WTC11 (cell line): ENCODE data around the gene SLC1A7. TPM values are rescaled to one million over a fixed set of nuclear protein-coding genes. Genes with fewer than 3 reads are reported as not detected.

Experiments used
- ATAC-seq: fragments of 200-7000 bp; cut with Tn5 transposase; 2 replicates; pipeline ENCODE4 v1.10.0; 2021; ENCODE audit warnings: mild to moderate bottlenecking, moderate library complexity
- CTCF ChIA-PET: fragments of 300-600 bp; sonication (Branson Sonifier 250); formaldehyde crosslinking; loops from one replicate; lab custom pipeline; 2021; ENCODE audit warnings: antibody characterized with exemption; lab: Charles Lee
- POLR2A ChIA-PET: fragments of 350-600 bp; sonication (Branson Sonifier 250); formaldehyde crosslinking; loops from one replicate; lab custom pipeline; 2021; ENCODE audit warnings: antibody characterized with exemption; lab: Charles Lee
- DNase-seq: peaks from one replicate; pipeline ENCODE4 v3.0.0; 2021; ENCODE audit warnings: low spot score
- H3K27ac Mint-ChIP-seq: 2 replicates; pipeline ENCODE4 v1.8.0; 2021; ENCODE audit warnings: mixed read lengths
- H3K27me3 Mint-ChIP-seq: 2 replicates; pipeline ENCODE4 v1.8.0; 2021; ENCODE audit warnings: low read depth, mild to moderate bottlenecking, moderate library complexity, mixed read lengths
- H3K36me3 Mint-ChIP-seq: 2 replicates; pipeline ENCODE4 v1.8.0; 2021; ENCODE audit warnings: mixed read lengths
- H3K4me1 Mint-ChIP-seq: 2 replicates; pipeline ENCODE4 v1.8.0; 2022; ENCODE audit warnings: mixed read lengths
- H3K4me3 Mint-ChIP-seq: 2 replicates; pipeline ENCODE4 v1.8.0; 2021; ENCODE audit warnings: mild to moderate bottlenecking, moderate library complexity, mixed read lengths
- H3K9me3 Mint-ChIP-seq: 2 replicates; pipeline ENCODE4 v1.8.0; 2021; ENCODE audit warnings: mixed read lengths
- ELF4 ChIP-seq: sonication (generic); formaldehyde crosslinking; IDR thresholded peaks from 2 replicates; pipeline ENCODE4 v1.8.1; 2022; ENCODE audit warnings: low read depth, mild to moderate bottlenecking, moderate library complexity, missing genetic modification reagents
- FOXK1 ChIP-seq: sonication (generic); formaldehyde crosslinking; IDR thresholded peaks from 2 replicates; pipeline ENCODE4 v1.8.0; 2022; ENCODE audit warnings: mild to moderate bottlenecking, moderate library complexity, missing genetic modification reagents
- GABPB1 ChIP-seq: sonication (generic); formaldehyde crosslinking; IDR thresholded peaks from 2 replicates; pipeline ENCODE4 v1.8.1; 2023; ENCODE audit warnings: mild to moderate bottlenecking, missing genetic modification reagents
- KAT7 ChIP-seq: sonication (generic); formaldehyde crosslinking; IDR thresholded peaks from 2 replicates; pipeline ENCODE4 v1.8.1; 2023; ENCODE audit warnings: missing genetic modification reagents, mild to moderate bottlenecking, borderline replicate concordance
- NFE2L1 ChIP-seq: sonication (generic); formaldehyde crosslinking; IDR thresholded peaks from 2 replicates; pipeline ENCODE4 v1.8.1; 2023; ENCODE audit warnings: missing genetic modification reagents
- OVOL2 ChIP-seq: fragments of 250-450 bp; sonication (Bioruptor Pico); IDR thresholded peaks from 2 replicates; pipeline ENCODE4 v1.9.0; 2021; ENCODE audit warnings: mild to moderate bottlenecking, borderline replicate concordance
- RELA ChIP-seq: sonication (generic); formaldehyde crosslinking; IDR thresholded peaks from 2 replicates; pipeline ENCODE4 v1.8.1; 2022; ENCODE audit warnings: missing genetic modification reagents, mild to moderate bottlenecking, borderline replicate concordance
- TCF7 ChIP-seq: sonication (generic); formaldehyde crosslinking; IDR thresholded peaks from 2 replicates; pipeline ENCODE4 v1.8.0; 2022; ENCODE audit warnings: mild to moderate bottlenecking, low read depth, missing genetic modification reagents, moderate library complexity
- TEAD1 ChIP-seq: sonication (generic); formaldehyde crosslinking; IDR thresholded peaks from 2 replicates; pipeline ENCODE4 v1.8.0; 2022; ENCODE audit warnings: mild to moderate bottlenecking, missing genetic modification reagents
- TP53 ChIP-seq: sonication (generic); formaldehyde crosslinking; IDR thresholded peaks from 2 replicates; pipeline ENCODE4 v1.8.1; 2023; ENCODE audit warnings: mild to moderate bottlenecking, missing genetic modification reagents
- ZNF232 ChIP-seq: sonication (generic); formaldehyde crosslinking; IDR thresholded peaks from 2 replicates; pipeline ENCODE4 v1.8.0; 2022; ENCODE audit warnings: mild to moderate bottlenecking, missing genetic modification reagents
- ZNF263 ChIP-seq: sonication (generic); formaldehyde crosslinking; IDR thresholded peaks from 2 replicates; pipeline ENCODE4 v1.8.1; 2022; ENCODE audit warnings: low read depth, mild to moderate bottlenecking, moderate library complexity, missing genetic modification reagents
- ZNF671 ChIP-seq: fragments of 250-450 bp; sonication (Bioruptor Pico); IDR thresholded peaks from 2 replicates; pipeline ENCODE4 v1.8.0; 2021; ENCODE audit warnings: mild to moderate bottlenecking
- total RNA-seq: library from RNA; stranded (reverse); gene quantifications from 3 replicates; pipeline ENCODE4 v1.2.3, GENCODE V29; 2021
- TF ChIP-seq, protein P1 (sequence below): sonication (generic); formaldehyde crosslinking; IDR thresholded peaks from 2 replicates; pipeline ENCODE4 v1.8.1; 2023; ENCODE audit warnings: mild to moderate bottlenecking, missing genetic modification reagents, moderate library complexity
- TF ChIP-seq, protein P2 (sequence below): sonication (generic); formaldehyde crosslinking; IDR thresholded peaks from 2 replicates; pipeline ENCODE4 v1.8.0; 2022; ENCODE audit warnings: mild to moderate bottlenecking, missing genetic modification reagents
- TF ChIP-seq, protein P3 (sequence below): sonication (generic); formaldehyde crosslinking; IDR thresholded peaks from 2 replicates; pipeline ENCODE4 v1.8.1; 2023; ENCODE audit warnings: mild to moderate bottlenecking, missing genetic modification reagents
- TF ChIP-seq, protein P4 (sequence below): fragments of 250-450 bp; sonication (Bioruptor Pico); IDR thresholded peaks from 2 replicates; pipeline ENCODE4 v1.9.0; 2021; ENCODE audit warnings: moderate library complexity, mild to moderate bottlenecking, inconsistent platforms, borderline replicate concordance
- TF ChIP-seq, protein P5 (sequence below): fragments of 250-450 bp; sonication (Bioruptor Pico); IDR thresholded peaks from 2 replicates; pipeline ENCODE4 v2.1.2; 2022; ENCODE audit warnings: mild to moderate bottlenecking, moderate library complexity
- TF ChIP-seq, protein P6 (sequence below): sonication (generic); formaldehyde crosslinking; IDR thresholded peaks from 2 replicates; pipeline ENCODE4 v1.8.1; 2022; ENCODE audit warnings: low read depth, missing genetic modification reagents, borderline replicate concordance

The SLC1A7 gene
- total RNA-seq, 1 experiment from 2014 or later, result not detected

DNA sequence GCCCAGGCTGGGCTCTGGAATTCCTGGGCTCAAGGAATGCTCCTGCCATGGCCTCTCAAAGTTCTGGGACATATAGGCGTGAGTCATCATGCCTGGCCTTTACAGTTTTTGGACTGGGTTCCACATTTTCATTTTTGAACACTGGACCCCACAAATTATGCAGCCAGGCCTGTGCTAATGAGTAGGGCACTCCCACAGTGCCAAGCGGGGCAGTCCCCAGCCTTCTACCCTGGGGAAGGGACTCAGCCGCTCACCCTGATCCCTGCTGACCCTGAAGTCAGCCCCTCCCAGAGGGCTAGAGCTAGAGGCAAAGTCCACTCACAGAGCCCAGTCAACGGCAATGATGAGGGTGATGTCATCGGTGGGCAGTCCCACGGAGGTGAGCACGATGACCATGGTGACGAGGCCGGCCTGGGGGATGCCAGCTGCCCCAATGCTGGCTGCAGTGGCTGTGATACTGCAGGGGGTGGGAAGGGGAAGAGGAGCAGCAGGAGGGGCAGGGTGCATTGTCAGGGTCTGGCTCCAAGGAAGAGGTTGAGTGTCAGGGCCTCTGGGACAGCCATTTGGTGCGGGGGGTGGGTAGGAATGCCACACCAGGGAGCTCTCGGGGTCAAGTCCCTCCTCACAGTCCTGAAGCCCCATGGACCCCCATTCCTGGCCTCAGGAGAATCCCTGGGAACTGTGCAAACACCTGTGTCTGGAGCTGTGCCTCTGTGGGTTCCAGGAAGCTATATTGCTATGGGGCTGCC lies 52.8 kb downstream of the SLC1A7 start:
- POLR2A ChIA-PET, result no interaction called here
- H3K4me1 Mint-ChIP-seq, result no peaks in the 10 kb centered on the region
- no peak for DNase-seq
- no peaks in the 10 kb centered on the region for H3K36me3 Mint-ChIP-seq
- H3K9me3 Mint-ChIP-seq, result no peaks in the 10 kb centered on the region
- H3K27me3 Mint-ChIP-seq, result no peaks in the 10 kb centered on the region; the same call in 1 of the 2 replicates
- no peak overlapping the region for H3K27ac Mint-ChIP-seq
- no peak overlapping the region for H3K4me3 Mint-ChIP-seq
- TF ChIP-seq FOXK1 (CRISPR knock-in tag), result 0 out of 2 replicates have a peak, but pooled peaks have one; percentile 19
- peak; percentile 81 for TF ChIP-seq GABPB1 (CRISPR knock-in tag)
- TF ChIP-seq ZNF671 (CRISPR knock-in tag), result no peak
- TF ChIP-seq, all 79 proteins: peak for 2
- ATAC-seq, result no peak
- CTCF ChIA-PET, result interaction anchor here (0.9 kb wide), 1 partner anchor 71 kb away, joined by 3 read pairs; no protein-coding TSS in a partner anchor

DNA sequence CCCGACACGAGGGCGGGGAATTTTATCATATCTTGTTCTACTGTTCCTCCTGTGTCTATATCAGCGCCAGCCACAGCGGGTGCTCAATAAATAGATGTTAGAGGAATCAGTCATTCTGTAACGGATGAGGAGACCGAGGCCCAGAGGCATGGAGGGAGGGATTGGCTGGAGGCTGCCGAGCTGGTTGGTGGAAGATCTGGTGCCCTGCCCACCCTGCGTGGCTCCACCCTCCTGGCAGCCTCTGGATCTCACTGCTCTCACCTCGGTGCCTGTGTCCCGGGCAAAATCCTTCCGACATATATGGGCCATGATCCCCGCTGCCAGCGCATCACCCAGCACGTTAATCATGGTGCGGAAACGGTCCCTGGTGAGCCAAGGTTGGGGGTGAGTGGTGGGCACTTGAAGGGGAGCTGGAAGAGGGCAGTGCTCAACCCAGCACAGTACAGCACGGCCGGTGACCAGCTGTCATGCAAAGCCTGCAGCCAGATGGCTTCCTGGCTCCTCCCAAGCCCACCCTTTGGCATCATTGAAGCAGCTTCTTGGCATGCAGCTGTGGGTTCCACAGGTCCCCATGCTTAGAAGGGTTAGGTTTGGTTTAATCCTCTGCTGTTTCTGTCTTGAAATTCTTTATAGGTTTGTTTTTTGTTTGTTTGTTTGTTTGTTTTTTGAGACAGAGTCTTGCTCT lies 53.7 kb downstream of the SLC1A7 start:
- TF ChIP-seq RELA (no peak), TP53 (CRISPR knock-in tag) (no peak), NFE2L1 (CRISPR knock-in tag) (no peak), KAT7 (CRISPR knock-in tag) (no peak), TEAD1 (CRISPR knock-in tag) (no peak), ZNF263 (no peak), OVOL2 (no peak), TCF7 (CRISPR knock-in tag) (no peak), ZNF232 (CRISPR knock-in tag) (no peak), ELF4 (no peak)
- TF ChIP-seq, protein P1, sequence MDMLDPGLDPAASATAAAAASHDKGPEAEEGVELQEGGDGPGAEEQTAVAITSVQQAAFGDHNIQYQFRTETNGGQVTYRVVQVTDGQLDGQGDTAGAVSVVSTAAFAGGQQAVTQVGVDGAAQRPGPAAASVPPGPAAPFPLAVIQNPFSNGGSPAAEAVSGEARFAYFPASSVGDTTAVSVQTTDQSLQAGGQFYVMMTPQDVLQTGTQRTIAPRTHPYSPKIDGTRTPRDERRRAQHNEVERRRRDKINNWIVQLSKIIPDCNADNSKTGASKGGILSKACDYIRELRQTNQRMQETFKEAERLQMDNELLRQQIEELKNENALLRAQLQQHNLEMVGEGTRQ, result no peak
- TF ChIP-seq, protein P2, sequence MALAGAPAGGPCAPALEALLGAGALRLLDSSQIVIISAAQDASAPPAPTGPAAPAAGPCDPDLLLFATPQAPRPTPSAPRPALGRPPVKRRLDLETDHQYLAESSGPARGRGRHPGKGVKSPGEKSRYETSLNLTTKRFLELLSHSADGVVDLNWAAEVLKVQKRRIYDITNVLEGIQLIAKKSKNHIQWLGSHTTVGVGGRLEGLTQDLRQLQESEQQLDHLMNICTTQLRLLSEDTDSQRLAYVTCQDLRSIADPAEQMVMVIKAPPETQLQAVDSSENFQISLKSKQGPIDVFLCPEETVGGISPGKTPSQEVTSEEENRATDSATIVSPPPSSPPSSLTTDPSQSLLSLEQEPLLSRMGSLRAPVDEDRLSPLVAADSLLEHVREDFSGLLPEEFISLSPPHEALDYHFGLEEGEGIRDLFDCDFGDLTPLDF (CRISPR knock-in tag), result no peak
- TF ChIP-seq, protein P3, sequence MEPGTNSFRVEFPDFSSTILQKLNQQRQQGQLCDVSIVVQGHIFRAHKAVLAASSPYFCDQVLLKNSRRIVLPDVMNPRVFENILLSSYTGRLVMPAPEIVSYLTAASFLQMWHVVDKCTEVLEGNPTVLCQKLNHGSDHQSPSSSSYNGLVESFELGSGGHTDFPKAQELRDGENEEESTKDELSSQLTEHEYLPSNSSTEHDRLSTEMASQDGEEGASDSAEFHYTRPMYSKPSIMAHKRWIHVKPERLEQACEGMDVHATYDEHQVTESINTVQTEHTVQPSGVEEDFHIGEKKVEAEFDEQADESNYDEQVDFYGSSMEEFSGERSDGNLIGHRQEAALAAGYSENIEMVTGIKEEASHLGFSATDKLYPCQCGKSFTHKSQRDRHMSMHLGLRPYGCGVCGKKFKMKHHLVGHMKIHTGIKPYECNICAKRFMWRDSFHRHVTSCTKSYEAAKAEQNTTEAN (CRISPR knock-in tag), result no peak
- TF ChIP-seq, protein P4, sequence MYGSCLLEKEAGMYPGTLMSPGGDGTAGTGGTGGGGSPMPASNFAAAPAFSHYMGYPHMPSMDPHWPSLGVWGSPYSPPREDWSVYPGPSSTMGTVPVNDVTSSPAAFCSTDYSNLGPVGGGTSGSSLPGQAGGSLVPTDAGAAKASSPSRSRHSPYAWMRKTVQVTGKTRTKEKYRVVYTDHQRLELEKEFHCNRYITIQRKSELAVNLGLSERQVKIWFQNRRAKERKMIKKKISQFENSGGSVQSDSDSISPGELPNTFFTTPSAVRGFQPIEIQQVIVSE (CRISPR knock-in tag), result no peak
- TF ChIP-seq, protein P5, sequence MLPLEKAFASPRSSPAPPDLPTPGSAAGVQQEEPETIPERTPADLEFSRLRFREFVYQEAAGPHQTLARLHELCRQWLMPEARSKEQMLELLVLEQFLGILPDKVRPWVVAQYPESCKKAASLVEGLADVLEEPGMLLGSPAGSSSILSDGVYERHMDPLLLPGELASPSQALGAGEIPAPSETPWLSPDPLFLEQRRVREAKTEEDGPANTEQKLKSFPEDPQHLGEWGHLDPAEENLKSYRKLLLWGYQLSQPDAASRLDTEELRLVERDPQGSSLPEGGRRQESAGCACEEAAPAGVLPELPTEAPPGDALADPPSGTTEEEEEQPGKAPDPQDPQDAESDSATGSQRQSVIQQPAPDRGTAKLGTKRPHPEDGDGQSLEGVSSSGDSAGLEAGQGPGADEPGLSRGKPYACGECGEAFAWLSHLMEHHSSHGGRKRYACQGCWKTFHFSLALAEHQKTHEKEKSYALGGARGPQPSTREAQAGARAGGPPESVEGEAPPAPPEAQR, result no peak
- TF ChIP-seq, protein P6, sequence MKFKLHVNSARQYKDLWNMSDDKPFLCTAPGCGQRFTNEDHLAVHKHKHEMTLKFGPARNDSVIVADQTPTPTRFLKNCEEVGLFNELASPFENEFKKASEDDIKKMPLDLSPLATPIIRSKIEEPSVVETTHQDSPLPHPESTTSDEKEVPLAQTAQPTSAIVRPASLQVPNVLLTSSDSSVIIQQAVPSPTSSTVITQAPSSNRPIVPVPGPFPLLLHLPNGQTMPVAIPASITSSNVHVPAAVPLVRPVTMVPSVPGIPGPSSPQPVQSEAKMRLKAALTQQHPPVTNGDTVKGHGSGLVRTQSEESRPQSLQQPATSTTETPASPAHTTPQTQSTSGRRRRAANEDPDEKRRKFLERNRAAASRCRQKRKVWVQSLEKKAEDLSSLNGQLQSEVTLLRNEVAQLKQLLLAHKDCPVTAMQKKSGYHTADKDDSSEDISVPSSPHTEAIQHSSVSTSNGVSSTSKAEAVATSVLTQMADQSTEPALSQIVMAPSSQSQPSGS (CRISPR knock-in tag), result no peak
- no peaks in the 10 kb centered on the region; the same call in 1 of the 2 replicates for H3K27me3 Mint-ChIP-seq
- H3K36me3 Mint-ChIP-seq, result no peaks in the 10 kb centered on the region
- H3K27ac Mint-ChIP-seq, result no peak overlapping the region
- H3K4me1 Mint-ChIP-seq, result no peaks in the 10 kb centered on the region
- DNase-seq (no peak), ATAC-seq (no peak)
- no peak overlapping the region for H3K4me3 Mint-ChIP-seq
- no peaks in the 10 kb centered on the region for H3K9me3 Mint-ChIP-seq
- CTCF ChIA-PET, result interaction anchor here (0.5 to 2.1 kb wide), 8 partner anchors 15 to 147 kb away, joined by 3 to 7 read pairs (median 4); no protein-coding TSS in a partner anchor
- POLR2A ChIA-PET, result no interaction called here
